ENCODE results near the gene FTL.

The FTL gene

GRCh38 chr19:48968813-48969218 lies 3.7 kb downstream of the FTL start:
- H3K27me3 ChIP-seq (ENCODE audit: insufficient read depth, low read length, poor library complexity): no peaks in the 10 kb centered on the region
- H4K8ac ChIP-seq (ENCODE audit: low read depth, low read length): no peak overlapping the region
- no peak overlapping the region for H3K4ac ChIP-seq (ENCODE audit: low read depth, low read length)
- no peak overlapping the region for H3K4me2 ChIP-seq (ENCODE audit: low read length)
- H3K23ac ChIP-seq (ENCODE audit: low read length): no peak overlapping the region
- no peak overlapping the region for H3K27ac ChIP-seq (ENCODE audit: low read depth, low read length)
- no peak for DNase-seq
- H3K18ac ChIP-seq (ENCODE audit: low read length): no peak overlapping the region
- H3K56ac ChIP-seq (ENCODE audit: low read length): no peak overlapping the region
- WGBS (ENCODE audit: extremely low coverage, insufficient coverage, low lambda C conversion rate): no CpG with 5 or more reads among the region's 15 CpGs
- H2BK5ac ChIP-seq (ENCODE audit: low read length): no peak overlapping the region
- H2AK5ac ChIP-seq (ENCODE audit: low read length): no peak overlapping the region
- H2BK15ac ChIP-seq (replicated peaks; ENCODE audit: low read depth): no peak overlapping the region
- no peak overlapping the region for H3K4me3 ChIP-seq (ENCODE audit: low read length)
- peaks cover 8% of the 10 kb centered on the region for H3K4me1 ChIP-seq (ENCODE audit: control insufficient read depth, low read depth, low read length)
- H3K36me3 ChIP-seq (ENCODE audit: control insufficient read depth, insufficient read depth, low read length): peaks cover 2% of the 10 kb centered on the region
- no peak overlapping the region for H3K9ac ChIP-seq (ENCODE audit: low read length)
- H2BK120ac ChIP-seq (ENCODE audit: low read depth, low read length): no peak overlapping the region
- peaks cover 6% of the 10 kb centered on the region for H3K79me1 ChIP-seq (ENCODE audit: low read length)
- H3K79me2 ChIP-seq (ENCODE audit: control insufficient read depth, insufficient read depth, low read length): peaks cover 13% of the 10 kb centered on the region
- H4K5ac ChIP-seq (ENCODE audit: low read length): no peak overlapping the region

GRCh38 chr19:48969276-48970138 lies 4.4 kb downstream of the FTL start:
- Histone ChIP-seq H3K79me2 (ENCODE audit: control insufficient read depth, insufficient read depth, low read length) (peaks cover 13% of the 10 kb centered on the region), H3K56ac (ENCODE audit: low read length) (no peak overlapping the region), H4K8ac (ENCODE audit: low read depth, low read length) (no peak overlapping the region), H2BK5ac (ENCODE audit: low read length) (no peak overlapping the region), H2BK120ac (ENCODE audit: low read depth, low read length) (no peak overlapping the region), H3K9ac (ENCODE audit: low read length) (no peak overlapping the region), H3K79me1 (ENCODE audit: low read length) (peaks cover 6% of the 10 kb centered on the region), H2BK15ac (replicated peaks; ENCODE audit: low read depth) (no peak overlapping the region), H3K4ac (ENCODE audit: low read depth, low read length) (no peak overlapping the region), H3K4me2 (ENCODE audit: low read length) (no peak overlapping the region), H3K27ac (ENCODE audit: low read depth, low read length) (no peak overlapping the region), H3K4me1 (ENCODE audit: control insufficient read depth, low read depth, low read length) (peaks cover 2% of the 10 kb centered on the region), H3K4me3 (ENCODE audit: low read length) (no peak overlapping the region), H2AK5ac (ENCODE audit: low read length) (no peak overlapping the region), H3K18ac (ENCODE audit: low read length) (no peak overlapping the region), H3K36me3 (ENCODE audit: control insufficient read depth, insufficient read depth, low read length) (peaks cover 5% of the 10 kb centered on the region), H3K27me3 (ENCODE audit: insufficient read depth, low read length, poor library complexity) (no peaks in the 10 kb centered on the region), H3K23ac (ENCODE audit: low read length) (no peak overlapping the region), H4K5ac (ENCODE audit: low read length) (no peak overlapping the region)
- WGBS (ENCODE audit: extremely low coverage, insufficient coverage, low lambda C conversion rate): no CpG with 5 or more reads among the region's 45 CpGs
- DNase-seq: peak; percentile 81

GRCh38 chr19:48970139-48970766 lies 5.1 kb downstream of the FTL start:
- Histone ChIP-seq H2AK5ac (ENCODE audit: low read length) (no peak overlapping the region), H3K18ac (ENCODE audit: low read length) (no peak overlapping the region), H2BK15ac (replicated peaks; ENCODE audit: low read depth) (no peak overlapping the region), H3K79me2 (ENCODE audit: control insufficient read depth, insufficient read depth, low read length) (peaks cover 12% of the 10 kb centered on the region), H3K56ac (ENCODE audit: low read length) (no peak overlapping the region), H3K4me1 (ENCODE audit: control insufficient read depth, low read depth, low read length) (no peaks in the 10 kb centered on the region), H4K5ac (ENCODE audit: low read length) (no peak overlapping the region), H2BK120ac (ENCODE audit: low read depth, low read length) (no peak overlapping the region), H3K27me3 (ENCODE audit: insufficient read depth, low read length, poor library complexity) (no peaks in the 10 kb centered on the region), H3K4ac (ENCODE audit: low read depth, low read length) (no peak overlapping the region), H2BK5ac (ENCODE audit: low read length) (no peak overlapping the region), H3K36me3 (ENCODE audit: control insufficient read depth, insufficient read depth, low read length) (peaks cover 5% of the 10 kb centered on the region), H3K9ac (ENCODE audit: low read length) (no peak overlapping the region), H3K79me1 (ENCODE audit: low read length) (peaks cover 6% of the 10 kb centered on the region), H3K23ac (ENCODE audit: low read length) (no peak overlapping the region), H3K4me3 (ENCODE audit: low read length) (no peak overlapping the region), H3K27ac (ENCODE audit: low read depth, low read length) (no peak overlapping the region), H3K4me2 (ENCODE audit: low read length) (no peak overlapping the region), H4K8ac (ENCODE audit: low read depth, low read length) (no peak overlapping the region)
- no CpG with 5 or more reads among the region's 23 CpGs for WGBS (ENCODE audit: extremely low coverage, insufficient coverage, low lambda C conversion rate)
- no peak for DNase-seq

GRCh38 chr19:48970923-48971395 lies 5.8 kb downstream of the FTL start:
- H2BK5ac ChIP-seq (ENCODE audit: low read length): no peak overlapping the region
- no peak overlapping the region for H4K8ac ChIP-seq (ENCODE audit: low read depth, low read length)
- peaks cover 5% of the 10 kb centered on the region for H3K79me2 ChIP-seq (ENCODE audit: control insufficient read depth, insufficient read depth, low read length)
- no peak overlapping the region for H3K9ac ChIP-seq (ENCODE audit: low read length)
- H3K4me2 ChIP-seq (ENCODE audit: low read length): no peak overlapping the region
- no peaks in the 10 kb centered on the region for H3K27me3 ChIP-seq (ENCODE audit: insufficient read depth, low read length, poor library complexity)
- DNase-seq: peak; percentile 84
- H3K27ac ChIP-seq (ENCODE audit: low read depth, low read length): no peak overlapping the region
- peaks cover 5% of the 10 kb centered on the region for H3K36me3 ChIP-seq (ENCODE audit: control insufficient read depth, insufficient read depth, low read length)
- H2BK15ac ChIP-seq (replicated peaks; ENCODE audit: low read depth): no peak overlapping the region
- H3K4me3 ChIP-seq (ENCODE audit: low read length): no peak overlapping the region
- H3K4me1 ChIP-seq (ENCODE audit: control insufficient read depth, low read depth, low read length): no peaks in the 10 kb centered on the region
- H3K56ac ChIP-seq (ENCODE audit: low read length): no peak overlapping the region
- H3K23ac ChIP-seq (ENCODE audit: low read length): no peak overlapping the region
- no peak overlapping the region for H2BK120ac ChIP-seq (ENCODE audit: low read depth, low read length)
- no peak overlapping the region for H3K4ac ChIP-seq (ENCODE audit: low read depth, low read length)
- H3K79me1 ChIP-seq (ENCODE audit: low read length): peaks cover 5% of the 10 kb centered on the region
- H4K5ac ChIP-seq (ENCODE audit: low read length): no peak overlapping the region
- no CpG with 5 or more reads among the region's 19 CpGs for WGBS (ENCODE audit: extremely low coverage, insufficient coverage, low lambda C conversion rate)
- no peak overlapping the region for H3K18ac ChIP-seq (ENCODE audit: low read length)
- no peak overlapping the region for H2AK5ac ChIP-seq (ENCODE audit: low read length)

GRCh38 chr19:48975947-48976847 lies 11.1 kb downstream of the FTL start:
- Histone ChIP-seq H4K8ac (ENCODE audit: low read depth, low read length) (no peak overlapping the region), H2BK120ac (ENCODE audit: low read depth, low read length) (no peak overlapping the region), H2BK15ac (replicated peaks; ENCODE audit: low read depth) (no peak overlapping the region), H3K79me2 (ENCODE audit: control insufficient read depth, insufficient read depth, low read length) (no peaks in the 10 kb centered on the region), H3K4ac (ENCODE audit: low read depth, low read length) (no peak overlapping the region), H3K36me3 (ENCODE audit: control insufficient read depth, insufficient read depth, low read length) (peaks cover 7% of the 10 kb centered on the region), H3K79me1 (ENCODE audit: low read length) (no peaks in the 10 kb centered on the region), H3K9ac (ENCODE audit: low read length) (no peak overlapping the region), H3K56ac (ENCODE audit: low read length) (no peak overlapping the region), H3K27ac (ENCODE audit: low read depth, low read length) (no peak overlapping the region), H4K5ac (ENCODE audit: low read length) (no peak overlapping the region), H3K27me3 (ENCODE audit: insufficient read depth, low read length, poor library complexity) (no peaks in the 10 kb centered on the region), H3K4me1 (ENCODE audit: control insufficient read depth, low read depth, low read length) (no peaks in the 10 kb centered on the region), H3K4me3 (ENCODE audit: low read length) (no peak overlapping the region), H3K23ac (ENCODE audit: low read length) (no peak overlapping the region), H2AK5ac (ENCODE audit: low read length) (no peak overlapping the region), H3K18ac (ENCODE audit: low read length) (no peak overlapping the region), H3K4me2 (ENCODE audit: low read length) (no peak overlapping the region), H2BK5ac (ENCODE audit: low read length) (no peak overlapping the region)
- WGBS (ENCODE audit: extremely low coverage, insufficient coverage, low lambda C conversion rate): no CpG with 5 or more reads among the region's 13 CpGs
- DNase-seq: peak; percentile 75
